Measurements from ENCODE around the gene ARRDC5.
"Not testable (repeated sequence)": the region's sequence is repeated elsewhere in the genome, so short reads cannot be mapped to it uniquely, and the experiment has no call there.

The ARRDC5 gene

DNA sequence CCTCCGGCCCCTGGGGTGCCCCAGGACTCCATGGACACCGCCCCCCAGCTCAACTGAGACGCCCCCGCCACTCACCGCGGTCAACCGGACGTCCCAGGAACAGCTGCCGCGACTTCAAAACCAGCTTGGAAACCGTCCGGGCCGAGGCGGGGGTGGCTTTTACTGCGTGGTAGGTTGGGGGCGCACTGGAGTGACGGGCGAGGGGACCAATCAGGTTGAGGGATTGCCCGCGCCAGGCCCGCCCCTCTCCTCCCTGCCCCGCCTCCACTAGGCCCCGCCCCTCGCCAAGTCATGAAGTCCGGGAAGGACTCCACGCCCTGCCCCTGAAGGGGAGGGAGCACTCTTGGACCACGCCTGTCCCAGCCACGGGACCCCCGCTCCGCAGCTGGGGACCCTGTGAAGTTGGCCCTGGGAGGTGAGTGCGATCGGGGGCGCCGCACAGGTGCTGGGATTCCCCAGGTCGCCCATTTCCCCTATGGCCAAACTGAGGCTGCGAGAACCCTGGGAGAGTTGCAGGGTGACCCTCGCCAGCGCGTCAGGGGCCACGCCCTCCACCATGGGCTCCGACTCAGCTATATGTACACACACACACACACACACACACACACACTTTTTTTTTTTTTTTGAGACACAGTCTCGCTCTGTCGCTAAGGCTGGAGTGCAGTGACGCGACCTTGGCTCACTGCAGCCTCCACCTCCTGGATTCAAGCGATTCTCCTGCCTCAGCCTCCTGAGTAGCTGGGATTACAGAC, 35.0 kb downstream of the ARRDC5 start, which contains the start of gene PLIN3:
TSS of gene PLIN3 (minus strand) at position 134 of the 752 bp plus-strand sequence. CDS start 6,273 bp downstream, outside the sequence.
- DNase-seq = peak; percentile 94

DNA sequence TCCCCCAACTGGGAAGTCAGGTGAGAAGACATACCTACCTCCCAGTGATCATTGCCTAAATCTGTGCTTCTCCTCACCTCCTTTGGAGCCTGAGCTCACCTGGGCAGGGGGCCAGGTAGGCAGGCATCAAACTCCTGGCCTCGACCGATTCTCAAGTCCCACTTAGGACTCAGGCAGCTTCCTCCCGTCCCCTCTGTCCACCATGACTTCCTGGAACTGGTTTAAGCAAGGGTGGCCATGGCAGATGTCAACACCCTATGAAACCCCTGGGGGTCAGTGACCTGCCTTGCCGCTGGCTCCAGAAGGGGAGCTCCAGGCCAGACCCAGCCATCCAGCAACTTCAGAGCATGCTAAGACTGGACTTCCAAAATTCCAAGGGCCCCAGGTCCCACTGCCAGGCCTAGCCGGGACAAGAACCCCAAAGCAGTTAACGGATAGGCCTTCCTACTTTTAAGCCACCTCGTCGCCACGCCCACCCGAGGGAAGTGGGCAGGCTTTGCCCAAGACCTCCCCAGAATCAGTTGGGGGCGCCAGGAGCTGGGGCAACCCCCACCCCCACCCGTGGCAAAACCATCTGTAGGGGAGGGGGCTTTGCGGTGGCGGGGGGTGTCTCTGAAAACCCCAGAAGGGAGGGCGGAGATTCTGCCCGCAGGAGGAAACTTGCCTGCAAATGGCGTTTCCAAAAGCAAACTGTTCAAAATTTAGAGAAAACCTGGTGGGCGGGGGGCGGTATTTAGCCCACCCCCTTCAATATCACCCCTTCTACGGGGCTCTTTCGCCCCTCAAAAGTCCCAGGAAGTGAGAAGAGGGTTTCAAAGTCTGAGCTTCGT, 35.9 kb downstream of the ARRDC5 start:
- peak; percentile 58 for DNase-seq

DNA sequence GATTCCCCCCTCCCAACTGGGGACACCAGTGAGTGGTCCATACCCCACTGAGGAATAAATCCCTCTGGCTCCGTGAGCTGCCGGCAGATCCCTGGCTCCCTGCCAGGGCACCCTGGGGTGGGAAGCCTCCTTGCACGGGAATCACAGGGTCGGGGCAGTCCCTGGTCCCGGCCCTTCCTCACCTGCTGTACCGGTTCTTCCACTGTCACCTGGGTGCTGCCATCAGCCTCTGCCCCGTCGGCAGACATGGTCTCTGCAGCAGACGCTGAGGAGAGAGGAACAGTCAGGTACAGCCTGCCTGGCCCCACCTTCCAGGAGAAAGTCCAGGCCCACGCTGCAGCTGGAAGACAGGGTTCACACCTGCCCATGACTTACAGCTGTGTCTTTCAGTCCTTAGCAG, 41.5 kb downstream of the ARRDC5 start:
- DNase-seq = no peak

DNA sequence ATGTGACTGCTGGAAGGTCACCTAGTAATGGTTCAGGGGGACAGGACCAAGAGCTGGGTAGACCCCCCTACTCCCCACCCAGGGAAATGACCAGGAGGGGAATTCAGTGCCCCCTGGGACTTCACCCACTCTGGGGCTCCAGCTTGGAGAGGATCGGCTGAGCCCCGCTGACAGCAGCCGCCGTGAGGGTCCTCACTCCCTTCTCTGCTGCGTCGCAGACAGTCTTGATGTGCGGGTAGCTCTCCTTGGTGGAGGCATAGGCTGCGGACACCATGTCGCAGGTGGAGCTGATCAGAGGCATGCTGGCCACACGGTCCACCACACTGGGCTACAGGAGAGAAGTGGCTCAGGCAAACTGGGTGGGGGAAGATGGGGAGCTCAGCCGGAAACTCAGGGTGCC, 43.0 kb downstream of the ARRDC5 start:
- DNase-seq = no peak

DNA sequence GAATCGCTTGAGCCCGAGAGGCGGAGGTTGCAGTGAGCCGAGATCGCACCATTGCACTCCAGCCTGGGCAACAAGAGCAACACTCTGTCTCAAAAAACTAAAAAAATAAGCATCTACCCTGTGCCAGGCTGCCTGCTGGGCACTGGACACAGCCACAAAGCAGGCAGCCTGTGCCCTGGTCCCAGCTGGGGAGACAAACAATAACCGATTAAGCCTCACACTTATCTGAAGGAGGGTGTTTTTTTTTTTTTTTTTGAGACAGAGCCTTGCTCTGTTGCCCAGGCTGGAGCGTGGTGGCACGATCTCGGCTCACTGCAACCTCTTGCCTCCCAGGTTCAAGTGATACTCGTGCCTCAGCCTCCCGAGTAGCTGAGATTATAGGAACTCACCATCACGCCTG, 46.2 kb downstream of the ARRDC5 start:
- DNase-seq = not testable (repeated sequence)

DNA sequence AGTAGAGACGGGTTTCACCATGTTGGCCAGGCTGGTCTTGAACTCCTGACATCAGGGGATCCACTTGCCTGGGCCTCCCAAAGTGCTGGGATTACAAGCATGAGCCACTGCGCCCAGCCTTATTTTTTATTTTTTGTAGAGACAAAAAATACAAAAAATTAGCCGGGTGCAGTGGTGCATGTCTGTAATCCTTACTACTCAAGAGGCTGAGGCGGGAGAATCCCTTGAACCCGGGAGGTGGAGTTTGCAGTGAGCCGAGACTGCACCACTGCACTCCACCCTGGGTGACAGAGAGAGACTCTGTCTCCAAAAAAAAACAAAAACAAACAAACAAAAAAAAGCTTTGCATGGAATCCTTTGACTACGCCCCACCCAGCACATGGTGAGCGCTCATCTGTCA, 49.2 kb downstream of the ARRDC5 start:
- DNase-seq = not testable (repeated sequence)

DNA sequence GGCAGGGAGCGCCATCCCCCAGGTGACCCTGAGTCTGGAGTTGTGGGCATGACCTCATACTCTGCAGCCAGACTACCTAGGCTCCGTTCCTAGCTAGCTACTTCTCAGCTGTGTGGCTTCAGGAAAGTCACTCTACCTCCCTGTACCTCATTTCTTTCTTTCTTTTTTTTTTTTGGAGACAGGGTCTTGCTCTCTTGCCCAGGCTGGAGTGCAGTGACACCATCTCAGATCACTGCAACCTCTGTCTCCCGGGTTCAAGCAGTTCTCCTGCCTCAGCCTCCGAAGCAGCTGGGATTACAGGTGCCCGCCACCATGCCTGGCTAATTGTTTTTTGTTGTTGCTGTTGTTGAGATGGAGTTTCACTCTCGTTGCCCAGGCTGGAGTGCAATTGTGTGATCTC, 50.2 kb downstream of the ARRDC5 start:
- no peak for DNase-seq

DNA sequence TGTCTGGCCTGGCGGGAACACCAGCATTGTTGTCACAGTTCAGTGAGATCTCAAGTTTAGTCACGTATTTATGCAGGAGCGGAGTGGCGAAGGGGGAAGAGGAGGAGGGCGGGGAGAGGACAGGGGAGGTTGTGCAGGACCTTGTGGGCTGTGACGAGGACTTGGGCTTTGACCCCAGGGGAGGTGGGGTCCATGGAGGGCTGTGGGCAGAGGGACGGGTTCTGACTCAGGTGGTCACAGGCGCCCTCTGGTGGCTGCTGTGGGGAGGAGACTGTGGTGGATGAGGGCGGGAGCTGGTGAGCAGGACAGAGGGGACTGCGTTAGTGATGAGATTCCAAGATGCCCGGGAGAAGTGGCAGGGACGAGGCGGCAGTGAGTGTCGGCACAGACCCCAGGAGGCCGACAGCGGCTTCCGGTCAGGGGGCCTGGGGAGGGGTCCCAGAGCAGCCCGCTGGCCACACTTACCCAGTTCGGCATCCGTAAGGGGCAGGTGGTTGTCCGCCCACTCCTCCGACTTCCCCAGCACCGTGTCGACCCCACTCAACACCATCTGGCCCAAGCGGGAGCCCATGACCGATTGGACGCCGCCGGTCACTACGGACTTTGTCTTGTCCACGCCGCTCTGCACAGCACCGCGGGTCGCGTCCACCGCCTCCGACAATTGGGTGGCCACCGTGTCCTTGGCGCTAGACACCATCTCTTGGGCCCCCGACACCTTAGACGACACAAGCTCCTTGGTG, 51.0 kb downstream of the ARRDC5 start:
- peak; percentile 85 for DNase-seq

DNA sequence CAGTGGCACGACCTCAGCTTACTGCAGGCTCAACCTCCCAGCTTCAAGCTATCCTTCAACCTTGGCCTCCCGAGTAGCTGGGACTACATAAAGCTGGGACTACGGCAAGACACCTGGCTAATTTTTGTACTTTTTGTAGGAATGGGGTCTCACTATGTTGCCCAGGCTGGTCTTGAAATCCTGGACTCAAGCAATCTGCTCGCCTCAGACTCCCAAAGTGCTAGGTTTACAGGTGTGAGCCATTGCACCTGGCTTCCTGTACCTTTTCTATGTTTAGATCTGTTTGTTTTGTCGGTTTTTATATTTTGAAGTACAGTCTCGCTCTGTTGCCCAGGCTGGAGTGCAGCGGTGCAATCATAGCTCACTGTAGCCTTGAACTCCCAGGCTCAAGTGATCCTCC, 53.7 kb downstream of the ARRDC5 start:
- DNase-seq = no peak

DNA sequence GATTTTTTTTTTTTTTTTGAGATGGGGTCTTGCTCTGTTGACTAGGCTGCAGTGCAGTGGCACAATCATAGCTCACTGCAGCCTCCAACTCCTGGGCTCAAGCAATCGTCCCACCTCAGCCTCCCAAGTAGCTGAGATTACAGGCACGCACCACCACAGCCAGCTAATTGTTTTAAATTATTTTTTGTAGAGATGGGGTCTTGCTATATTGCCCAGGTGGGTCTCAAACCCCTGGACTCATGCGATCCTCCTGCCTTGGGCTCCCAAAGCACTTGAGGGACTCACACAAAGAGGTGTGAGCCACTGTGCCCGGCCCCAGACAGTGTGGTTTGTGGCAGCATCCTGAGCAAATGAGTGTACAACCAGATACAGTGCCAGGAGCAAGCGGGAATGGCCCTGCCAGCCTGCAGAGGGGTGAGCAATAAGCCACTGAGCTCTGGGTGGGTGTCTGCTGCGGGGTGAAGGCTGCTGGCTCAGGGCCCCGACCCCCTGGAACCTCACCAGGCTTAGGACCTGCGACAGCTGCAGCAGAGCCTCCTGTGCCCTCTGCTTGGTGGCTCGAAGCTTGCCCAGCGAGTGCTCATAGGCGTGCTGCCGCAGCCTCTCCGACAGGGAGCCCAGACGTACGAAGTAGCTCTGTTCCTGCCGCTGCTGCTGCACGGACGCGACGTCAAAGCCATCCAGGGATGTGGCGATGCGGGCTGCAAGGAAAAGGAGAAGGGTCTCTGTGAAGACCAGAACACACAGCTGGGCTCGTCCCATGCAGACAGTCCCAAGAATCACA, 55.3 kb downstream of the ARRDC5 start:
- DNase-seq = no peak

DNA sequence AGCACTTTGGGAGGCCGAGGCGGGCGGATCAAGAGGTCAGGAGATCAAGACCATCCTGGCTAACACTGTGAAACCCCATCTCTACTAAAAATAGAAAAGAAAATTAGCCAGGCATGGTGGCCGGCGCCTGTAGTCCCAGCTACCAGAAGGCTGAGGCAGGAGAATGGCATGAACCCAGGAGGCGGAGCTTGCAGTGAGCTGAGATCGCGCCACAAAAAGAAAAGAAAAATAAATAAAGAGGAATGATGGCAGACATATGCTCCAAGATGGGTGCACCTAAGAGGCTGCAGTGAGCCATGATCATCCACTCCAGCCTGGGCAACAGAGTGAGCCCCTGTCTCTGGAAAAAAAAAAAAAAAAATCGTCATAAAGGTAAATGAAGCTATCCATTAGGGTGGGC, 56.7 kb downstream of the ARRDC5 start:
- DNase-seq = not testable (repeated sequence)

DNA sequence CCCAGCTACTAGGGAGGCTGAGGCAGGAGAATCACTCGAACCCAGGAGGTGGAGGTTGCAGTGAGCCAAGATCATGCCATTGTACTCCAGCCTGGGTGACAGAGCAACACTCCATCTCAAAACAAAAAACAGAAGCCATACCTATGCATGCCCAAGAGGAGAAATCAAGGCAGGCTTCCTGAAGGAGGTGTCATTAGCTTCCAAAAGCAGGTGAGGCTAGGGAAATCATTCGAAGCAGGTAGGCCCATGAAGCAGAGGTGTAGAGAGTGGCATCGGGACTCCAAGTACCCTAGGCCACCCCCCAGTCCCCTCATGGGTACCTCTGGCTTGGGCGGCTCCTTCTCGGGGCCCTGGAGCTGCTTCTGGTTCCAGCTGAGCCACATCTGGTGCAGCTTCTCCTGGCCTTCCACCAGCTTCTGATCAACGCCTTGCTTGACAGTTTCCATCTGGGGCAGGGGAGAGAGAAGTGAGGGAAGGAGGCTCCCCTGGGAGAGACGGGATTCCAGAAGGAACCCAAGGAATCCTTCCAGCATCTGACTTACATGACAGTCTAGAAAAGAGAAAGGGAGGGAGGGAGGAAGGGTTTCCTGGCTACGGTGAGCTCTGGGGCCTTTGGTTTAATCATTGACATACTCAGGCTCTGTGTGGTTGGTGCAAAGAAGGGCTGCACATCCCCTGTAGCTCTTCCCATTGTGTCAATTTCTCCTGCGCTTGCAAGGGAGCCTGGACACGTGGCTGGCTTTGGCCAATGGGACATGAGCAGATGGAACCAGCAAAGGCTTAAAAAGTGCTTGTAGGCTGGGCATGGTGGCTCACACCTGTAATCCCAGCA, 58.1 kb downstream of the ARRDC5 start:
- DNase-seq = no peak

DNA sequence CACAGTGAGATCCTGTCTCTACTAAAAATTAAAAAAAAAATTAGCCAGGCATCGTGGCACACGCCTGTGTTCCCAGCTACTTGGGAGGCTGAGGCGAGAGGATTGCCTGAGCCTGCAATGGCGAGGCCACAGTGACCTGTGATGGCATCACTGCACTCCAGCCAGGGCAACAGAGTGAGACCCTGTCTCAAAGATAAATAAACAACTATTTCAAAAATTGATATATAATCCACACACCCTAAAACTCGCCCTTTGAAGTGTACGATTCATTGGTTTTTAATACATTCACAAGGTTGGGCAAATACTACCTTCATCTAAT, 59.1 kb downstream of the ARRDC5 start:
- no peak for DNase-seq
